Erythroblast (primary cell): ENCODE data around the gene ACSL1.
"Not testable (repeated sequence)": the region's sequence is repeated elsewhere in the genome, so short reads cannot be mapped to it uniquely, and the experiment has no call there.

Experiments used
- GATA1 ChIP-seq: IDR thresholded peaks from 2 replicates; pipeline ENCODE4 v1.6.1; 2011; ENCODE audit warnings: low read depth, mild to moderate bottlenecking, control low read depth, low read length, moderate library complexity
- POLR2A ChIP-seq: IDR thresholded peaks from 2 replicates; pipeline ENCODE4 v1.6.1; 2011; ENCODE audit warnings: mild to moderate bottlenecking, low read length

- not testable (repeated sequence) for TF ChIP-seq POLR2A, GATA1
Observed at GRCh38 chr4:184779160-184779559, 46.6 kb downstream of the ACSL1 start.
